DOHH2 (cell line): ENCODE measurements around the gene CAB39.

ENCODE experiments used
- H3F3A ChIP-seq: fragments of 200-600 bp; sonication (generic), shearing (Covaris generic); 2 replicates; pipeline ENCODE4 v1.6.0; 2016; ENCODE audit warnings: antibody characterized with exemption, mild to moderate bottlenecking; ENCODE audit not compliant: control insufficient read depth, insufficient read depth
- H3K27ac ChIP-seq: fragments of 200-600 bp; sonication (generic); 2 replicates; pipeline ENCODE4 v1.5.1; 2014; ENCODE audit warnings: low read depth, mild to moderate bottlenecking, low read length, moderate library complexity
- H3K27me3 ChIP-seq: fragments of 200-600 bp; sonication (generic); 2 replicates; pipeline ENCODE4 v1.6.1; 2014; ENCODE audit warnings: mild to moderate bottlenecking, low read length, mixed read lengths; ENCODE audit not compliant: control insufficient read depth
- H3K36me3 ChIP-seq: fragments of 200-600 bp; sonication (generic); 2 replicates; pipeline ENCODE4 v1.6.1; 2014; ENCODE audit warnings: mild to moderate bottlenecking, low read length, moderate library complexity, mixed read lengths; ENCODE audit not compliant: control insufficient read depth
- H3K4me1 ChIP-seq: fragments of 200-600 bp; sonication (generic); 2 replicates; pipeline ENCODE4 v1.6.1; 2014; ENCODE audit warnings: mild to moderate bottlenecking, low read length, mixed read lengths; ENCODE audit not compliant: control insufficient read depth
- H3K4me2 ChIP-seq: fragments of 200-600 bp; sonication (generic); 2 replicates; pipeline ENCODE4 v1.6.0; 2014; ENCODE audit warnings: mild to moderate bottlenecking, low read length, moderate library complexity
- H3K4me3 ChIP-seq: fragments of 200-600 bp; sonication (generic); 2 replicates; pipeline ENCODE4 v1.5.1; 2014; ENCODE audit warnings: mild to moderate bottlenecking, low read length, mixed read lengths
- H3K79me2 ChIP-seq: fragments of 200-600 bp; sonication (generic); 2 replicates; pipeline ENCODE4 v1.6.1; 2014; ENCODE audit warnings: mild to moderate bottlenecking, low read length, mixed read lengths; ENCODE audit not compliant: control insufficient read depth
- H3K9me2 ChIP-seq: fragments of 200-600 bp; sonication (generic); replicated peaks from 2 replicates; pipeline ENCODE4 v1.6.1; 2014; ENCODE audit warnings: mild to moderate bottlenecking, low read length, mixed read lengths; ENCODE audit not compliant: control insufficient read depth
- H3K9me3 ChIP-seq: fragments of 200-600 bp; sonication (generic); 2 replicates; pipeline ENCODE4 v1.6.1; 2014; ENCODE audit warnings: antibody characterized with exemption, low read length, mixed read lengths; ENCODE audit not compliant: control insufficient read depth, insufficient read depth
- H4K20me1 ChIP-seq: fragments of 200-600 bp; sonication (generic); 2 replicates; pipeline ENCODE4 v1.6.0; 2014; ENCODE audit warnings: low read depth, mild to moderate bottlenecking, antibody characterized with exemption, low read length, moderate library complexity; ENCODE audit not compliant: control insufficient read depth, insufficient read depth
- CTCF ChIP-seq: fragments of 200-600 bp; sonication (generic); IDR thresholded peaks from one replicate; pipeline ENCODE4 v1.5.1; 2014; ENCODE audit warnings: antibody characterized with exemption, mild to moderate bottlenecking, low read depth, low read length; ENCODE audit not compliant: poor library complexity, severe bottlenecking
- EZH2phosphoT487 ChIP-seq: fragments of 200-600 bp; sonication (generic); IDR thresholded peaks from 2 replicates; pipeline ENCODE4 v1.6.1; 2017; ENCODE audit warnings: borderline replicate concordance, mild to moderate bottlenecking, antibody characterized with exemption, low read length, moderate library complexity, mixed read lengths

The CAB39 gene

DNA sequence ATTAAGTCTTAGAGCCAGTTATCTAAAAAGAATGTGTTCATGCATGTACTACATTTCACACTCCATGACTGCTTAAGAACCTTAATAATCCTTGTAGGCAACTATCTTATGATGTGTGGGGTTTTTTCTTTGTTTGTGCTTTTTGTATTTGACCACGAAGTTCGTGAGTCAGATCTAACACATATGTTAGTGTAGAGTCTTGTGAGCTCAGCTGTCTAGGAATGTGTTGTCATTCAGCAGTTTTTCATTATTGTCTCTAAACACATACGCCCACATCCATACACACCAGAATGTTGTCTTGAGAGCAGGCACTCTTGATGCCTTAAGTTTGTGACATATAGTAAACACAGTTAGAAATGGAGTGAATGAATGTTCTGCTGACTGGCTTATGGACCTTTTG is 38.4 kb downstream of the CAB39 start:
- Histone ChIP-seq H3K27me3 (no peaks in the 10 kb centered on the region), H3F3A (no peaks in the 10 kb centered on the region), H3K4me1 (no peaks in the 10 kb centered on the region), H3K9me3 (no peaks in the 10 kb centered on the region), H4K20me1 (0 out of 2 replicates have a peak, but pooled peaks cover 10% of the 10 kb centered on the region), H3K36me3 (peaks cover 6% of the 10 kb centered on the region; the same call in 1 of the 2 replicates), H3K9me2 (no peaks in the 10 kb centered on the region), H3K4me3 (no peak overlapping the region), H3K4me2 (no peak overlapping the region), H3K27ac (no peak overlapping the region), H3K79me2 (peaks cover 85% of the 10 kb centered on the region)
- TF ChIP-seq CTCF, result no peak
- no peak for TF ChIP-seq EZH2phosphoT487

- H3K4me1 ChIP-seq, result peaks cover 2% of the 10 kb centered on the region; the same call in 1 of the 2 replicates
- H3K4me2 ChIP-seq, result no peak overlapping the region
- H3F3A ChIP-seq, result no peaks in the 10 kb centered on the region
- H3K9me3 ChIP-seq, result no peaks in the 10 kb centered on the region
- peaks cover 88% of the 10 kb centered on the region for H3K79me2 ChIP-seq
- H3K36me3 ChIP-seq, result peaks cover 3% of the 10 kb centered on the region; the same call in 1 of the 2 replicates
- no peak for TF ChIP-seq CTCF
- TF ChIP-seq EZH2phosphoT487, result no peak
- H3K9me2 ChIP-seq, result no peaks in the 10 kb centered on the region
- no peak overlapping the region for H3K4me3 ChIP-seq
- H3K27ac ChIP-seq, result no peak overlapping the region
- no peaks in the 10 kb centered on the region for H3K27me3 ChIP-seq
- 0 out of 2 replicates have a peak, but pooled peaks cover 9% of the 10 kb centered on the region for H4K20me1 ChIP-seq
Measured at GRCh38 chr2:230754200-230754599, 41.6 kb downstream of the CAB39 start.

GRCh38 chr2:230757476-230757875 is 44.8 kb downstream of the CAB39 start:
- peaks cover 19% of the 10 kb centered on the region for H3K36me3 ChIP-seq
- 0 out of 2 replicates have a peak, but pooled peaks cover 9% of the 10 kb centered on the region for H4K20me1 ChIP-seq
- H3K4me3 ChIP-seq, result no peak overlapping the region
- H3K79me2 ChIP-seq, result peaks cover 64% of the 10 kb centered on the region
- TF ChIP-seq CTCF (no peak), EZH2phosphoT487 (no peak)
- no peak overlapping the region for H3K4me2 ChIP-seq
- H3K27ac ChIP-seq, result no peak overlapping the region
- H3K4me1 ChIP-seq, result peaks cover 2% of the 10 kb centered on the region; the same call in 1 of the 2 replicates
- H3F3A ChIP-seq, result no peaks in the 10 kb centered on the region
- H3K9me3 ChIP-seq, result no peaks in the 10 kb centered on the region
- H3K27me3 ChIP-seq, result no peaks in the 10 kb centered on the region
- H3K9me2 ChIP-seq, result no peaks in the 10 kb centered on the region
